OCI-LY7 (cell line): Measurements from ENCODE around the gene IFT57.

Experiments
- EZH2phosphoT487 ChIP-seq: fragments of 200-600 bp; sonication (generic); IDR thresholded peaks from 2 replicates; pipeline ENCODE4 v1.6.1; 2018; ENCODE audit warnings: low read depth, borderline replicate concordance, mild to moderate bottlenecking, mixed run types, antibody characterized with exemption, low read length, moderate library complexity, mixed read lengths
- TF ChIP-seq, protein P1 (sequence below): fragments of 200-600 bp; sonication (generic); conservative IDR thresholded peaks from 2 replicates; pipeline ENCODE4 v1.5.1; 2014; ENCODE audit warnings: mild to moderate bottlenecking, antibody characterized with exemption, low read length, moderate library complexity, mixed read lengths

DNA sequence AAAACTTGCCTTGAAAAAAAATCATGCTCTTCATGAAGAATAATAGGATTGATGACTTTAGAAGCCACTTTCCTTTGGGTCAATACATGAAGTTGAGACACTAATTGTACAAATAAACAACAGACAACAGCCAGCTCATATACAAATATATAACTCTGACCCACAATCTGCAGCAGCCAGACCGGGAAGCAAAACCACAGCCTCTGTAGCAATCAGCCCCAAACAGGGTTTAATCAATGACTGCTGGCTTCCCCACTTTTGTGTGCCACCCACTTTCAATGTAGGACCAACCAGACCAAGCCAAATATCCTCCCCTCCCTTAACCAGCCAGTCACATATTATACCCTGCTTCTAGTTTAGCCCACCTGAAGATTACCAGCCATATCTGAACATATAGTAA is 39.0 kb downstream of the IFT57 start:
- TF ChIP-seq, protein P1, sequence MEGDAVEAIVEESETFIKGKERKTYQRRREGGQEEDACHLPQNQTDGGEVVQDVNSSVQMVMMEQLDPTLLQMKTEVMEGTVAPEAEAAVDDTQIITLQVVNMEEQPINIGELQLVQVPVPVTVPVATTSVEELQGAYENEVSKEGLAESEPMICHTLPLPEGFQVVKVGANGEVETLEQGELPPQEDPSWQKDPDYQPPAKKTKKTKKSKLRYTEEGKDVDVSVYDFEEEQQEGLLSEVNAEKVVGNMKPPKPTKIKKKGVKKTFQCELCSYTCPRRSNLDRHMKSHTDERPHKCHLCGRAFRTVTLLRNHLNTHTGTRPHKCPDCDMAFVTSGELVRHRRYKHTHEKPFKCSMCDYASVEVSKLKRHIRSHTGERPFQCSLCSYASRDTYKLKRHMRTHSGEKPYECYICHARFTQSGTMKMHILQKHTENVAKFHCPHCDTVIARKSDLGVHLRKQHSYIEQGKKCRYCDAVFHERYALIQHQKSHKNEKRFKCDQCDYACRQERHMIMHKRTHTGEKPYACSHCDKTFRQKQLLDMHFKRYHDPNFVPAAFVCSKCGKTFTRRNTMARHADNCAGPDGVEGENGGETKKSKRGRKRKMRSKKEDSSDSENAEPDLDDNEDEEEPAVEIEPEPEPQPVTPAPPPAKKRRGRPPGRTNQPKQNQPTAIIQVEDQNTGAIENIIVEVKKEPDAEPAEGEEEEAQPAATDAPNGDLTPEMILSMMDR = no peak
- TF ChIP-seq EZH2phosphoT487 = no peak
